GM23338 (cell line): ENCODE results near the gene RGS3. TPM values are rescaled to one million over a fixed set of nuclear protein-coding genes. Genes with fewer than 3 reads are reported as not detected.

ENCODE experiments used
- ATAC-seq: fragments of 200-7000 bp; cut with Tn5 transposase; 3 replicates; pipeline ENCODE4 v1.9.1; 2020
- DNase-seq: peaks from one replicate; pipeline ENCODE4 v3.0.0-alpha.2; 2015; ENCODE audit warnings: low spot score
- H2AFZ ChIP-seq: fragments of 200-600 bp; sonication (generic); 2 replicates; pipeline ENCODE4 v1.8.0; 2016; ENCODE audit warnings: antibody characterized with exemption, mild to moderate bottlenecking, moderate library complexity
- H3F3A ChIP-seq: fragments of 200-600 bp; sonication (generic); replicated peaks from 2 replicates; pipeline ENCODE4 v1.8.0; 2017; ENCODE audit warnings: antibody characterized with exemption, mixed run types, low read depth
- H3K27ac ChIP-seq: fragments of 200-600 bp; sonication (generic); 2 replicates; pipeline ENCODE4 v1.6.1; 2016; ENCODE audit warnings: low read depth
- H3K27me3 ChIP-seq: fragments of 200-600 bp; sonication (generic); 2 replicates; pipeline ENCODE4 v1.8.0; 2016; ENCODE audit warnings: mild to moderate bottlenecking, mixed run types, moderate library complexity; ENCODE audit not compliant: insufficient read depth
- H3K36me3 ChIP-seq: fragments of 200-600 bp; sonication (generic); 2 replicates; pipeline ENCODE4 v1.8.0; 2016; ENCODE audit warnings: mild to moderate bottlenecking; ENCODE audit not compliant: insufficient read depth
- H3K4me1 ChIP-seq: fragments of 200-600 bp; sonication (generic); 2 replicates; pipeline ENCODE4 v1.8.0; 2016; ENCODE audit warnings: mild to moderate bottlenecking, moderate library complexity; ENCODE audit not compliant: insufficient read depth
- H3K4me2 ChIP-seq: fragments of 200-600 bp; sonication (generic); 2 replicates; pipeline ENCODE4 v1.7.1; 2017; ENCODE audit warnings: mixed run types
- H3K4me3 ChIP-seq: fragments of 200-600 bp; sonication (generic); 2 replicates; pipeline ENCODE4 v1.6.1; 2016; ENCODE audit warnings: mixed run types
- H3K79me2 ChIP-seq: fragments of 200-600 bp; sonication (generic); replicated peaks from 2 replicates; pipeline ENCODE4 v1.8.0; 2017; ENCODE audit warnings: mild to moderate bottlenecking; ENCODE audit not compliant: insufficient read depth
- H3K9me2 ChIP-seq: fragments of 200-600 bp; sonication (generic); 2 replicates; pipeline ENCODE4 v1.8.0; 2017; ENCODE audit not compliant: insufficient read depth
- H4K20me1 ChIP-seq: fragments of 200-600 bp; sonication (generic); replicated peaks from 2 replicates; pipeline ENCODE4 v1.8.0; 2017; ENCODE audit warnings: mild to moderate bottlenecking; ENCODE audit not compliant: insufficient read depth
- H3K27ac Mint-ChIP-seq: 2 replicates; pipeline ENCODE4 v1.8.0; 2020; ENCODE audit warnings: inconsistent platforms, mild to moderate bottlenecking, moderate library complexity, mixed read lengths
- H3K27me3 Mint-ChIP-seq: 3 replicates; pipeline ENCODE4 v1.8.0; 2022; ENCODE audit warnings: low read depth, mild to moderate bottlenecking, moderate library complexity, mixed read lengths, inconsistent platforms; ENCODE audit not compliant: insufficient read depth, poor library complexity
- H3K36me3 Mint-ChIP-seq: 3 replicates; pipeline ENCODE4 v1.8.0; 2021; ENCODE audit warnings: low read depth, mild to moderate bottlenecking, inconsistent platforms, moderate library complexity, mixed read lengths
- H3K4me1 Mint-ChIP-seq: 3 replicates; pipeline ENCODE4 v1.8.0; 2020; ENCODE audit warnings: mild to moderate bottlenecking, inconsistent platforms, mixed read lengths
- H3K4me3 Mint-ChIP-seq: 3 replicates; pipeline ENCODE4 v1.8.0; 2021; ENCODE audit warnings: moderate library complexity, mild to moderate bottlenecking, inconsistent platforms, mixed read lengths
- H3K9me3 Mint-ChIP-seq: 3 replicates; pipeline ENCODE4 v1.8.0; 2020; ENCODE audit warnings: moderate library complexity, mild to moderate bottlenecking, inconsistent platforms, mixed read lengths
- CREB1 ChIP-seq: fragments of 250-450 bp; sonication (Bioruptor Pico); IDR thresholded peaks from 2 replicates; pipeline ENCODE4 v1.5.0; 2020; ENCODE audit warnings: low read depth, mild to moderate bottlenecking, moderate library complexity
- EZH2 ChIP-seq: fragments of 200-600 bp; sonication (generic); IDR thresholded peaks from one replicate; pipeline ENCODE4 v1.8.0; 2017; ENCODE audit warnings: antibody characterized with exemption, mild to moderate bottlenecking, low read depth; ENCODE audit not compliant: unreplicated experiment
- EZH2phosphoT487 ChIP-seq: fragments of 200-600 bp; sonication (generic); IDR thresholded peaks from one replicate; pipeline ENCODE4 v1.8.1; 2018; ENCODE audit warnings: antibody characterized with exemption; ENCODE audit not compliant: unreplicated experiment
- JUNB ChIP-seq: IDR thresholded peaks from one replicate; pipeline ENCODE4 v1.6.1; 2016; ENCODE audit warnings: antibody characterized with exemption; ENCODE audit not compliant: unreplicated experiment
- NANOG ChIP-seq: IDR thresholded peaks from 2 replicates; pipeline ENCODE4 v1.6.1; 2016; ENCODE audit warnings: antibody characterized with exemption, borderline replicate concordance
- POLR2AphosphoS5 ChIP-seq: IDR thresholded peaks from 2 replicates; pipeline ENCODE4 v1.6.1; 2016; ENCODE audit warnings: antibody characterized with exemption, low read depth
- REST ChIP-seq: IDR thresholded peaks from one replicate; pipeline ENCODE4 v1.6.1; 2018; ENCODE audit warnings: antibody characterized with exemption; ENCODE audit not compliant: unreplicated experiment
- STAT1 ChIP-seq: IDR thresholded peaks from one replicate; pipeline ENCODE4 v1.6.1; 2016; ENCODE audit warnings: antibody characterized with exemption; ENCODE audit not compliant: unreplicated experiment
- ZNF114 ChIP-seq: fragments of 250-450 bp; sonication (Bioruptor Pico); IDR thresholded peaks from 2 replicates; pipeline ENCODE4 v1.5.0; 2020; ENCODE audit warnings: mild to moderate bottlenecking, moderate library complexity
- ZNF331 ChIP-seq: fragments of 250-450 bp; sonication (Bioruptor Pico); IDR thresholded peaks from 2 replicates; pipeline ENCODE4 v1.5.0; 2020; ENCODE audit warnings: low read depth, mild to moderate bottlenecking, moderate library complexity
- polyA plus RNA-seq: library from polyadenylated mRNA; unstranded; fragments of >200 nt; fragmentation: Nextera tagmentation; extraction: Ambion mirVana; gene quantifications from 2 replicates; pipeline ENCODE4 v1.2.1, GENCODE V29; 2016
- total RNA-seq: library from RNA; depleted of rRNA; stranded (reverse); fragments of >200 nt; shearing (Covaris generic); gene quantifications from 2 replicates; pipeline ENCODE4 v1.2.3, GENCODE V29; 2014
- TF ChIP-seq, protein P1 (sequence below), 2 experiments: fragments of 200-600 bp in 1 of 2; sonication (generic) in 1 of 2; conservative IDR thresholded peaks; 2 replicates each; pipeline versions ENCODE4 v1.5.1 to v1.6.1; 2016 to 2017; ENCODE audit warnings: antibody characterized with exemption in 2 of 2, low read depth in 2 of 2, mild to moderate bottlenecking in 2 of 2, moderate library complexity in 1 of 2
- TF ChIP-seq, protein P2 (sequence below): fragments of 250-450 bp; sonication (Bioruptor Pico); IDR thresholded peaks from 2 replicates; pipeline ENCODE4 v1.5.0; 2020; ENCODE audit warnings: mild to moderate bottlenecking, moderate library complexity
- TF ChIP-seq, protein P3 (sequence below): IDR thresholded peaks from 2 replicates; pipeline ENCODE4 v1.6.1; 2016; ENCODE audit warnings: antibody characterized with exemption

Gene RGS3
- total and polyA plus RNA-seq, 2 experiments from 2014 or later = 14.2 to 24.3 TPM

DNA sequence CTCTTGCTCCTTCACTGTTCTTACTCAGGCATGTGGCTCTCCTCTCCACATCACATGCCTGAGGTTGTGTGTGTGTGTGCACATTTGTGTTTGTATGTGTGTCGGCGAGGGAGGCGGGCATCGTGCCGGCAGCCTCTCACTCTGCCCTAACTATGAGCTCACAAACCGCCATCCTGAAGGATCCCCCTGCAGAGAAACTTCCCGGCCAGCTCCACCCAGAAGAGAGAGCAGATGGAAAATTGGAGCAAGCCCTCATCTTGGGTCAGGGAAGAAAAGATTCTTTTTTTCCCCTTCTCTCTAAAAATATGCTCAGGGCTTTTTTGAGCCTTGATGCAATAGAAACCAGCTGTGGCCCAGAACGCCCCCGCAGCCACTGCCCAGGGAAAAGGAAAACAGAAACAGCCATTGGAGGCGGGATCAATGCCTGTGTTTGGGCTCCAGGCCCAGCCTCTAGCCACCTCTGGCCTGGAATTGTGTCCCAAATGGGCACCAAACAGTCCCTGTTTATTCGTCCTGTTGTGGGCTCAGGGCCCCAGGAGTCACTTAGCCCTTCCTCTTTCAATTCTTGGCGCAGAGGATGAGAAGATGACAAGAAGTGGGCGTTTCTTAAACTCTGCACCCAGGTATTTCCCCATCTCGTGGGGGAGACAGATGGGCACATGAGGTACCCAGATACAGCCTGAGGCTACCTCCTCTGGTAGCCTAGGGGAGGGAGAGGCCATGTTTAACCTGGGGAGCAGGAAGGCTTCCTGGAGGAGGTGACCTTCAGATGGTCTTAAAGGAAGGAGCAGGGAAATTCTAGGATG lies 151.5 kb downstream of the RGS3 start:
- Histone ChIP-seq H3K79me2 (no peaks in the 10 kb centered on the region), H3K9me2 (0 out of 2 replicates have a peak, but pooled peaks cover 4% of the 10 kb centered on the region), H3K27me3 (no peaks in the 10 kb centered on the region), H2AFZ (peak overlapping the region; percentile 66; the same call in 1 of the 2 replicates), H3K36me3 (no peaks in the 10 kb centered on the region), H3K4me2 (no peak overlapping the region), H3K4me1 (peaks cover 14% of the 10 kb centered on the region), H3K4me3 (no peak overlapping the region), H4K20me1 (no peaks in the 10 kb centered on the region), H3K27ac (no peak overlapping the region), H3F3A (no peaks in the 10 kb centered on the region)
- H3K4me3 Mint-ChIP-seq = no peak overlapping the region
- no peaks in the 10 kb centered on the region for H3K36me3 Mint-ChIP-seq
- H3K9me3 Mint-ChIP-seq = no peaks in the 10 kb centered on the region
- DNase-seq (no peak), ATAC-seq (no peak)
- H3K27me3 Mint-ChIP-seq = peaks cover 4% of the 10 kb centered on the region
- H3K27ac Mint-ChIP-seq = no peak overlapping the region
- peaks cover 26% of the 10 kb centered on the region for H3K4me1 Mint-ChIP-seq
- TF ChIP-seq EZH2 = no peak
- TF ChIP-seq EZH2phosphoT487 = no peak
- TF ChIP-seq, protein P1, sequence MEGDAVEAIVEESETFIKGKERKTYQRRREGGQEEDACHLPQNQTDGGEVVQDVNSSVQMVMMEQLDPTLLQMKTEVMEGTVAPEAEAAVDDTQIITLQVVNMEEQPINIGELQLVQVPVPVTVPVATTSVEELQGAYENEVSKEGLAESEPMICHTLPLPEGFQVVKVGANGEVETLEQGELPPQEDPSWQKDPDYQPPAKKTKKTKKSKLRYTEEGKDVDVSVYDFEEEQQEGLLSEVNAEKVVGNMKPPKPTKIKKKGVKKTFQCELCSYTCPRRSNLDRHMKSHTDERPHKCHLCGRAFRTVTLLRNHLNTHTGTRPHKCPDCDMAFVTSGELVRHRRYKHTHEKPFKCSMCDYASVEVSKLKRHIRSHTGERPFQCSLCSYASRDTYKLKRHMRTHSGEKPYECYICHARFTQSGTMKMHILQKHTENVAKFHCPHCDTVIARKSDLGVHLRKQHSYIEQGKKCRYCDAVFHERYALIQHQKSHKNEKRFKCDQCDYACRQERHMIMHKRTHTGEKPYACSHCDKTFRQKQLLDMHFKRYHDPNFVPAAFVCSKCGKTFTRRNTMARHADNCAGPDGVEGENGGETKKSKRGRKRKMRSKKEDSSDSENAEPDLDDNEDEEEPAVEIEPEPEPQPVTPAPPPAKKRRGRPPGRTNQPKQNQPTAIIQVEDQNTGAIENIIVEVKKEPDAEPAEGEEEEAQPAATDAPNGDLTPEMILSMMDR (conservative IDR thresholded peaks at IDR 0.05; ENCODE audit: low read depth in 2 of 2) = no peak
- TF ChIP-seq STAT1 = no peak
- TF ChIP-seq JUNB = no peak
- no peak for TF ChIP-seq NANOG
- no peak for TF ChIP-seq ZNF114 (CRISPR knock-in tag)
- no peak for TF ChIP-seq ZNF331
- TF ChIP-seq, protein P2, sequence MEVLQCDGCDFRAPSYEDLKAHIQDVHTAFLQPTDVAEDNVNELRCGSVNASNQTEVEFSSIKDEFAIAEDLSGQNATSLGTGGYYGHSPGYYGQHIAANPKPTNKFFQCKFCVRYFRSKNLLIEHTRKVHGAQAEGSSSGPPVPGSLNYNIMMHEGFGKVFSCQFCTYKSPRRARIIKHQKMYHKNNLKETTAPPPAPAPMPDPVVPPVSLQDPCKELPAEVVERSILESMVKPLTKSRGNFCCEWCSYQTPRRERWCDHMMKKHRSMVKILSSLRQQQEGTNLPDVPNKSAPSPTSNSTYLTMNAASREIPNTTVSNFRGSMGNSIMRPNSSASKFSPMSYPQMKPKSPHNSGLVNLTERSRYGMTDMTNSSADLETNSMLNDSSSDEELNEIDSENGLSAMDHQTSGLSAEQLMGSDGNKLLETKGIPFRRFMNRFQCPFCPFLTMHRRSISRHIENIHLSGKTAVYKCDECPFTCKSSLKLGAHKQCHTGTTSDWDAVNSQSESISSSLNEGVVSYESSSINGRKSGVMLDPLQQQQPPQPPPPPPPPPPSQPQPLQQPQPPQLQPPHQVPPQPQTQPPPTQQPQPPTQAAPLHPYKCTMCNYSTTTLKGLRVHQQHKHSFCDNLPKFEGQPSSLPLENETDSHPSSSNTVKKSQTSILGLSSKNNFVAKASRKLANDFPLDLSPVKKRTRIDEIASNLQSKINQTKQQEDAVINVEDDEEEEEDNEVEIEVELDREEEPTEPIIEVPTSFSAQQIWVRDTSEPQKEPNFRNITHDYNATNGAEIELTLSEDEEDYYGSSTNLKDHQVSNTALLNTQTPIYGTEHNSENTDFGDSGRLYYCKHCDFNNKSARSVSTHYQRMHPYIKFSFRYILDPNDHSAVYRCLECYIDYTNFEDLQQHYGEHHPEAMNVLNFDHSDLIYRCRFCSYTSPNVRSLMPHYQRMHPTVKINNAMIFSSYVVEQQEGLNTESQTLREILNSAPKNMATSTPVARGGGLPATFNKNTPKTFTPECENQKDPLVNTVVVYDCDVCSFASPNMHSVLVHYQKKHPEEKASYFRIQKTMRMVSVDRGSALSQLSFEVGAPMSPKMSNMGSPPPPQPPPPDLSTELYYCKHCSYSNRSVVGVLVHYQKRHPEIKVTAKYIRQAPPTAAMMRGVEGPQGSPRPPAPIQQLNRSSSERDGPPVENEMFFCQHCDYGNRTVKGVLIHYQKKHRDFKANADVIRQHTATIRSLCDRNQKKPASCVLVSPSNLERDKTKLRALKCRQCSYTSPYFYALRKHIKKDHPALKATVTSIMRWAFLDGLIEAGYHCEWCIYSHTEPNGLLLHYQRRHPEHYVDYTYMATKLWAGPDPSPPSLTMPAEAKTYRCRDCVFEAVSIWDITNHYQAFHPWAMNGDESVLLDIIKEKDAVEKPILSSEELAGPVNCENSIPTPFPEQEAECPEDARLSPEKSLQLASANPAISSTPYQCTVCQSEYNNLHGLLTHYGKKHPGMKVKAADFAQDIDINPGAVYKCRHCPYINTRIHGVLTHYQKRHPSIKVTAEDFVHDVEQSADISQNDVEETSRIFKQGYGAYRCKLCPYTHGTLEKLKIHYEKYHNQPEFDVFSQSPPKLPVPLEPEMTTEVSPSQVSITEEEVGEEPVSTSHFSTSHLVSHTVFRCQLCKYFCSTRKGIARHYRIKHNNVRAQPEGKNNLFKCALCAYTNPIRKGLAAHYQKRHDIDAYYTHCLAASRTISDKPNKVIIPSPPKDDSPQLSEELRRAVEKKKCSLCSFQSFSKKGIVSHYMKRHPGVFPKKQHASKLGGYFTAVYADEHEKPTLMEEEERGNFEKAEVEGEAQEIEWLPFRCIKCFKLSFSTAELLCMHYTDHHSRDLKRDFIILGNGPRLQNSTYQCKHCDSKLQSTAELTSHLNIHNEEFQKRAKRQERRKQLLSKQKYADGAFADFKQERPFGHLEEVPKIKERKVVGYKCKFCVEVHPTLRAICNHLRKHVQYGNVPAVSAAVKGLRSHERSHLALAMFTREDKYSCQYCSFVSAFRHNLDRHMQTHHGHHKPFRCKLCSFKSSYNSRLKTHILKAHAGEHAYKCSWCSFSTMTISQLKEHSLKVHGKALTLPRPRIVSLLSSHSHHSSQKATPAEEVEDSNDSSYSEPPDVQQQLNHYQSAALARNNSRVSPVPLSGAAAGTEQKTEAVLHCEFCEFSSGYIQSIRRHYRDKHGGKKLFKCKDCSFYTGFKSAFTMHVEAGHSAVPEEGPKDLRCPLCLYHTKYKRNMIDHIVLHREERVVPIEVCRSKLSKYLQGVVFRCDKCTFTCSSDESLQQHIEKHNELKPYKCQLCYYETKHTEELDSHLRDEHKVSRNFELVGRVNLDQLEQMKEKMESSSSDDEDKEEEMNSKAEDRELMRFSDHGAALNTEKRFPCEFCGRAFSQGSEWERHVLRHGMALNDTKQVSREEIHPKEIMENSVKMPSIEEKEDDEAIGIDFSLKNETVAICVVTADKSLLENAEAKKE (CRISPR knock-in tag) = no peak
- no peak for TF ChIP-seq CREB1 (CRISPR knock-in tag)
- no peak for TF ChIP-seq REST
- no peak for TF ChIP-seq POLR2AphosphoS5
- TF ChIP-seq, protein P3, sequence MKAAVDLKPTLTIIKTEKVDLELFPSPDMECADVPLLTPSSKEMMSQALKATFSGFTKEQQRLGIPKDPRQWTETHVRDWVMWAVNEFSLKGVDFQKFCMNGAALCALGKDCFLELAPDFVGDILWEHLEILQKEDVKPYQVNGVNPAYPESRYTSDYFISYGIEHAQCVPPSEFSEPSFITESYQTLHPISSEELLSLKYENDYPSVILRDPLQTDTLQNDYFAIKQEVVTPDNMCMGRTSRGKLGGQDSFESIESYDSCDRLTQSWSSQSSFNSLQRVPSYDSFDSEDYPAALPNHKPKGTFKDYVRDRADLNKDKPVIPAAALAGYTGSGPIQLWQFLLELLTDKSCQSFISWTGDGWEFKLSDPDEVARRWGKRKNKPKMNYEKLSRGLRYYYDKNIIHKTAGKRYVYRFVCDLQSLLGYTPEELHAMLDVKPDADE = no peak
